GM19395 (cell line): Measurements from ENCODE around the gene THSD4.
"Not testable (repeated sequence)": the region's sequence is repeated elsewhere in the genome, so short reads cannot be mapped to it uniquely, and the experiment has no call there.

Source experiments
- ATAC-seq: cut with Tn5 transposase; IDR thresholded peaks from one replicate; pipeline ENCODE4 v1.9.1; 2021; ENCODE audit warnings: mild to moderate bottlenecking, moderate library complexity; ENCODE audit not compliant: unreplicated experiment

The THSD4 gene

DNA sequence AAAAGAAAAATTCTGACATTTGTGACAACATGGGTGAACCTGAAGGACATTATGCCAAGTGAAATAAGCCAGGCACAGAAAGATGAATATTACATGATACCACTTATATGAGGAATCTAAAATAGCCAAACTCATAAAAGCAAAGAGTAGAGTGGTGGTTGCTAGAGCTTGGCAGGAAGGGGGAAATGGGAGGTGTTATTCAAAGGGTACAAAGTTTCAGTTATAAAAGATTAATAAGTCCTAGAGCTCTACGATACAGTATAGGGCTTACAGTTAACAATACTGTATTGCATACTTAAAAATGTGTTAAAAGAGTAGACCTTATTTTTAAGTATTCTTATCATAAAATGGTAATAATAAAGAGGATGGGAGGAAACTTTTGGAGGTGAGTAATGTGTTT, 583.5 kb downstream of the THSD4 start:
- ATAC-seq = no peak

- no peak for ATAC-seq
Observed at GRCh38 chr15:71699977-71700376, 584.7 kb downstream of the THSD4 start.

DNA sequence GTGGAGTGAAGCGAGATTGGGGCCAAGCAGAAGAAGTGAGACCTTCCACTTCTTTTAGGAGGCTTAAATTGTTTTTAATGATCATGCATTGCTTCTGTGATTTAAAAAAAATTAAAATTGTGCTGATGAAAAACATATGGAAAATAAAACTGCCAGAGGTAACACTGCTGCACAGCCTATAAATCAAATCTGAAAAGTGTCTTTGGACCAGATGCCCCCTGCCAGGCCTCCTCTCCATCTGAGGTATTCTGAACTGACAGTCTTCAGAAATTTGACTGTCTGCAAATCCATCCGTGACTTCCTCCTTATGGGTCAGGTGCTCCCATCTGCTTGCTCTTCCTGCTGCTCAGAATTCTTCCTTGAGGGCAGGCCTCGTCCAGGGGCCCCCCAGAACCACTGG, 586.5 kb downstream of the THSD4 start:
- ATAC-seq = no peak

DNA sequence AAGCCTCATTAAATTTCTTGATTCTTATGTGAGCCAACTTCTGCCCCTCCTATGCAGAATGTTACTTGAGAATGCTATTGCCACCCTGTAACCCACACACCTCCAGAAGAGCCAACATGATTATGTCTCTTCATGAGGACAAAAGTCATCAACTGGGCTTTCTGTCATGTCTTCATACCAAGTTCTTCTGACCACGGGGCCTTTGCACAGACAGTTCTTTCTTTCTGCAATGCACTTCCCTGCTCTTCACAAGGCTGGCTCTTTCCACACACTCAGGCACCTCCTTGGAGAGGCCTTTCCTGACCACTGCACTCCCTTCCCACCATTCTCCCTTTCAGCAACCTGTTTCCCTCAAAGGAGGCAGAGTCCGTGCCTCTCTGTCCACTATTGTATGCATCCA, 587.2 kb downstream of the THSD4 start:
- no peak for ATAC-seq

DNA sequence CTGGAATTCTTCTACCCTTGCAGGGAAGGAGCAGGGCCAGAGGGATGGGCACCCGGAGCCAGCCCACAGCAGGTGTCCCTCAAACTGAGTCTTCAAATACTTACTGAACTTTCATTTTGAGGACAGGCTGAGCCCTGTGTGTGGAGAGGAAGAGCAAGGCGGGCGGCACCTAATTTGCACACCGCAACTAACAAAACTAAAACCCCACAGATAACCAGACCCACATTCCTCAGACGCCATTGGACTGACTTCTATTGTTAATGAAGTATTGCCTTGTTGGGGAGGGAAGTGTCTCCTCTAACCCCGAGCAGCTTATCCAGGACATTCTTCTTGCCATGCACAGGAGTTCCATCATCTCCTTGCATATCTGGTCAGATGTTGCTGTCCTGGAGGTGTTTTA, 589.9 kb downstream of the THSD4 start:
- ATAC-seq = no peak

GRCh38 chr15:71706461-71707229, 591.4 kb downstream of the THSD4 start:
- no peak for ATAC-seq

GRCh38 chr15:71707230-71708050, 592.2 kb downstream of the THSD4 start:
- ATAC-seq = no peak

- ATAC-seq = no peak
Observed at GRCh38 chr15:71708051-71708429, 592.8 kb downstream of the THSD4 start.

GRCh38 chr15:71708741-71709140, 593.5 kb downstream of the THSD4 start:
- no peak for ATAC-seq

DNA sequence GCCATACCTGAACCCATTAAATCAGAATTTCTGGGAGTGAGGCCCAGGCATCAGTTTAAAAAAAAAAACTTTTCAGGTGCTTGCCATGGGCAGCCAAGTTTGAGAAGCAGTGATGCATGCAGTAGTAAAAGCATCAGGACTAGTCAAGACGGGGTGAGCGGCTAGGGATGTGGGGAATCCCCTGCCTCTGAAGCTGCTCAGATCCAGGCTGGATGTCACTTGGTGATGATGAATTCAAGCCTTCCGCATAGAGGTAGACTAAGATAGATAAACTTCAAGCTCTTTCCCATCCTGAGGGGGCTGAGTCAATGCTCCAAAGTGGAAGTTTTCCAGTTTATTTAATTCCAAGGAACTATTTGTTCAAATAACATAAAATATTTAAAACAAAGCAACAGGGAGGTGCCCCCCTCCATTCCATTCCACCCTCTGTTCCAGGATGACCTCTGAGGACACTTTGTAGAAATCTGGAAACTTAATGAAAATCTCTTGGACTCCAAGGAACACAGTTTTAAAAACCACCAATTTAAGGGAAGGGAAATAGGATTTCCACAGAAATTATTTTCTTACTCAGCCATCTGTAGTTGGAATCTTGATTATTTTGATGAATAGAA, 594.6 kb downstream of the THSD4 start:
- no peak for ATAC-seq

- ATAC-seq = no peak
Observed at GRCh38 chr15:71712182-71712581, 596.9 kb downstream of the THSD4 start.

- no peak for ATAC-seq
Observed at GRCh38 chr15:71713191-71713809, 598.0 kb downstream of the THSD4 start.

DNA sequence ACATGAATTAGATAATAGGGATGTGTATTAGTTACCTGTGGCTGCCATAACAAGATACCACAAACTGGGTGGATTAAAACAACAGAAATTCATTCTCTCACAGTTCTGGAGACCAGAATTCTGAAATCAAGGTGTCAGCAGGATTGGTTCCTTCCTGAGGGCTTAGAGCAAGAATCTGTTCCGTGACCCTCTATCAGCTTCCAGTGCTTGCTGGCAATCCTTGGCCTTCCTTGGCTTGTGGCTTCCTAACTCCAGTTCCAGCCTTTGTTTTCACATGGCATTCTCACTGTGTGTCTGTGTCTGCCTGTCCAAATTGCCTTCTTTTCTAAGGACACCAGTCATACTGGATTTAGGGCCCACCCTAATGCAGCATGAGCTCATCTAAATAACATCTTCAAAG, 600.6 kb downstream of the THSD4 start:
- ATAC-seq = no peak

DNA sequence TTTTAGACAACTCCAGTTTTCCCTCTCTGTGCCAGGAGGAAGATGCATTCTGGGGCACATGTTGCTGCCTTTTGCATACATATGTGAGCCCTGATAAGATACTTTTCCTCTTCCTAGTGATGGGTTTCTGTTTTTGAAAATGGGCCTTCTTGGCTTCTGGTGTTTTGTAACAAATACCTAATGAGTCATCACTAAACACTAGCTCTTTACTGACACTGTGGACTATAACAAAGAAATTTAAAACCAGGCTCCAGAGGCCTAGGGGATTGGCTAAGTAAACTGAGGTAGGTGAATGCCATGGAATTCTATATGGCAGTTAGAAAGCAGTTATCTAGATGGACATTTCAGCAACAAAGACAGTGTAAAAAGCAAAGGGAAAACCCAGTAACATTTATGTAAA, 601.7 kb downstream of the THSD4 start:
- ATAC-seq = no peak

- no peak for ATAC-seq
Observed at GRCh38 chr15:71718116-71718910, 603.0 kb downstream of the THSD4 start.

GRCh38 chr15:71723344-71723743, 608.1 kb downstream of the THSD4 start:
- ATAC-seq = no peak

DNA sequence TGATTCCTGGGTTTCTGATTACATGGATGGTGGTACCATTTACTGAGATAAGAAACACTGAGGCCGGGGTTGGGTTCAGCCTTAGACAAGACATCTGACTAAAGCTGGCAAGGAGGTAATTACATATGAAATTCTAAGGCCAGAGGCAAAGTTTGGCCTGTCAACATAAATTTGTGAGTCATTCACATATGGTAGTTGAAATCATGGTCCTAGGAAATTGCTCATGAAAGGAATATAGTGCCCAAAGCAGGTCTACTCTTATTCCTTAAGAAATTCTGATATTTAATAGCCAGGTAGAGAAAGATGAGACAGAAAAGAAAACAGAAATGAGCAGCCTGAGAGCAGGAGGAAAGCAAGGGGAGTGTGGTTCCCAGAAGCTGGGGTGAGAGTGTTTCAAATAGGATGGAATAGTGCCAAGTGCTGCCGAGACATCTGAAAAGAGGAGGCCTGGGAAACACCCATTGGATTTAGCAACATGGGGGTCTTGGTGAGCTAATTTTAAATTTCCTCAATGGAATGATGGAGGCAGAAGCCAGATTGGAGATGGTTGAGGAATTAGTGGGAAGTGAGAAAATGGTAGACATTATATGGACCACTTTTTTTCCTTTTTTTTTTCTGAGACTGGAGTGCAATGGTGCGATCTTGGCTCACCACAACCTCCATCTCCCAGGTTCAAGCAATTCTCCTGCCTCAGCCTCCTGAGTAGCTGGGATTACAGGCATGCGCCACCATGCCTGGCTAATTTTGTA, 610.1 kb downstream of the THSD4 start:
- ATAC-seq = not testable (repeated sequence)

- ATAC-seq = no peak
Observed at GRCh38 chr15:71728881-71729280, 613.6 kb downstream of the THSD4 start.

DNA sequence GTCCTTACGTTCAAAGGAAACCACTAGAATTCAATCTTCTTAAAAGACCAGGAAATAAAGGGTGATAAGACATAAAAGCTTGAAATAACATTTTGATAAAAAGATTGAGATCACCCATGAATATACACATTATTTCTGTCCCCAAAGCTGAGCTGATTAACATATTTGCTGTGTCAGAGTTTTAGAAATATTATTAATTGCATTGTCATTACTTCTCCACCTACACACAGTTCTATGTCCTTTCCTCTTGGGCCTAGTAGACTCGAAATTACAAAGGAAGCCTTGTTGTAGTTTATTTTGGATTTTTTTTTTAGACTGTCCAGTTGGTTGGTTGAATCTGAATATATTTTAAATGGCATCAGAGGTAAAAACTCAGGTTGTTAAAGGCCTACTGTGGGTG, 614.0 kb downstream of the THSD4 start:
- no peak for ATAC-seq
